Measurements from ENCODE around the gene DHRS13. TPM values are rescaled to one million over a fixed set of nuclear protein-coding genes. Genes with fewer than 3 reads are reported as not detected.
"Not testable (repeated sequence)": the region's sequence is repeated elsewhere in the genome, so short reads cannot be mapped to it uniquely, and the experiment has no call there.

Gene DHRS13
- polyA plus RNA-seq, 6 donors from 2014 or later: 9.4 to 17.3 (median 11.5) TPM

- DNase-seq (no peak), ATAC-seq (ENCODE audit: low read depth in 2 of 2) (no peak)
- Mint-ChIP-seq H3K4me3 (peak overlapping the region; percentile 94 to 99 (median 98)), H3K9me3 (no peaks in the 10 kb centered on the region), H3K27me3 (no peaks in the 10 kb centered on the region), H3K27ac (peak overlapping the region in 5 of 6 donors; percentile 89 to 99 (median 98)), H3K36me3 (no peaks in the 10 kb centered on the region), H3K4me1 (peaks cover 57 to 75% (median 59%) of the 10 kb centered on the region in 3 donors)
Observed at GRCh38 chr17:28895794-28896447, 7.0 kb downstream of the DHRS13 start.

DNA sequence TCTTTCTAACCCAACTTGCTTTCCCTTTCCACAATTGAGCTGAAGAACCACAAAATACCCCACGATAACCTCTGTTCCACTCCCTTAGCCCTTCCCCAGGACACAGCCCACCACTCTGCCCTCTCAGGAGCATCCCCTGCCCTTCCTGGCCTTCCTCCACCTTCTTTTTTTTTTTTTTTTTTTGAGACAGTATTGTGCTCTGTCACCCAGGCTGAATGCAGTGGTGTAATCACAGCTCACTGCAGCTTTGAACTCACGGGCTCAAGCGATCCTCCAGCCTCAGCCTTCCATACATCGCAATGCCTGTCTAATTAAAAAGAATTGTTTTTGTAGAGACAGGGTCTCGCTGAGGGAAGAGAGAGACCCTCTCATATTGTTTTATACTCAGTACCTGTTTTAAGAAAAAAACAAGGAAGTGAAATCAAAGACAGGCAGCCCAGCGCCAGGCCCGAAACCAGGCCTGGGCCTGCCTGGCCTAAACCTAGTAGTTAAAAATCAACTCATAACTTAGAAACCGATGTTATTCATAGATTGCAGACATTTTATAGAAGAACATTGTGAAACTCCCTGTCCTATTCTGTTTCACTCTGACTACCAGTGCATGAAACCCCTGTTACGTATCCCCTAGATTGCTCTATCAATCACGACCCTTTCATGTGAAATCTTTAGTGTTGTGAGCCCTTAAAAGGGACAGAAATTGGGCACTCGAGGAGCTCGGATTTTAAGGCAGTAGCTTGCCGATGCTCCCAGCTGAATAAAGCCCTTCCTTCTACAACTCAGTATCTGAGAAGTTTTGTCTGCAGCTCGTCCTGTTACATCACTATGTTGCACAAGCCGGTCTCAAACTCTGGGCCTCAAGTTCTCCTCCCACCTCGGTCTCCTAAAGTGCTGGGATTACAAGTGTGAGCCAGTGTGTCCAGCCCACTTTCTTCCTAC is 9.4 kb downstream of the DHRS13 start:
- not testable (repeated sequence) for H3K36me3 Mint-ChIP-seq, H3K9me3 Mint-ChIP-seq, H3K27me3 Mint-ChIP-seq
- peak overlapping the region; percentile 81 to 97 (median 92) for H3K4me3 Mint-ChIP-seq
- peaks cover 57 to 83% (median 72%) of the 10 kb centered on the region in 3 donors for H3K4me1 Mint-ChIP-seq
- peak; percentile 66 for DNase-seq
- ATAC-seq (ENCODE audit: low read depth in 2 of 2): peak; percentile 20 to 22
- peak overlapping the region; percentile 99 to 100 (median 99) for H3K27ac Mint-ChIP-seq

DNA sequence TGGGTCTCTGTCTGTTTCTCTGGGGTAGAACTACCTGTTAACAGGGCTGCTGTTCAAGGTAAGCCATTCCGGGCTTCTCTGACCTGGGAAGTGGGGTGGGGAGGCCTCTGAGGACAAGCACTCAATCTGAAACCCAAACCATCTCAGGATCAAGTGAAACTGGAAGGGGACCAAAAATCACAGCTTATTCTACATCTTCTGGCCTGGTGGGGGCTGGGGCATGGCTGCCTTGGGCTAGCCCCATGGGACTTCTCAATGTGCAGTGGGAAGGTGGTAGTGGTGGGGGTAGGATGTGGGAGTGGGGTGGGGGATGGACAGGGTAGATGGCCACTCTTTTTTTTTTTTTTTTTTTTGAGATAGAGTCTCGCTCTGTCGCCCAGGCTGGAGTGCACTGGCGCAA is 10.9 kb downstream of the DHRS13 start:
- Mint-ChIP-seq H3K9me3 (no peaks in the 10 kb centered on the region), H3K4me1 (peaks cover 64 to 88% (median 78%) of the 10 kb centered on the region in 3 donors), H3K36me3 (no peaks in the 10 kb centered on the region), H3K4me3 (peak overlapping the region; percentile 56 to 92 (median 79)), H3K27ac (peak overlapping the region; percentile 85 to 99 (median 99)), H3K27me3 (no peaks in the 10 kb centered on the region)
- DNase-seq: no peak
- ATAC-seq (ENCODE audit: low read depth in 2 of 2): no peak

DNA sequence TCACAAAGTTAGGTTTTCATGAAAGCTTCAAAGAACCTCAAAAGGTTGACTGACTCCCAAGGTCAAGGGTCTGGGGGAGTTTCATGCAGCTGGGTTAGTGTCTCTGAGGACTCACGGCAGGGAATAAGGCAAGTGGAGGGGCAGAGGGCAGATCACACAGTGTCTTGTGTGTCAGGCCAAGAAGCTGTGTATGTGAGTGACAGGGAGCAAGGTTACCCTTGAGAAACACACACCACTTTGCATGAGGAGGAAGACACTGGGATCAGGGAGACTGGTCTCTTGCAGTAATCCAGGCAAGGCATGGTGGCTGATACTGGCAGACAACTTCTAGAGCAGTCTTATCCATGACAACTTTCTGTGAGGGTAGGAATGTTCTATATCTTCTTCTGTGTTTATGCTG is 11.7 kb downstream of the DHRS13 start:
- H3K4me1 Mint-ChIP-seq: peaks cover 64 to 84% (median 71%) of the 10 kb centered on the region in 3 donors
- peak overlapping the region; percentile 16 to 92 (median 74) for H3K4me3 Mint-ChIP-seq
- H3K27me3 Mint-ChIP-seq: no peaks in the 10 kb centered on the region
- DNase-seq (no peak), ATAC-seq (ENCODE audit: low read depth in 2 of 2) (no peak)
- peak overlapping the region; percentile 85 to 99 (median 99) for H3K27ac Mint-ChIP-seq
- no peaks in the 10 kb centered on the region for H3K9me3 Mint-ChIP-seq
- no peaks in the 10 kb centered on the region for H3K36me3 Mint-ChIP-seq

DNA sequence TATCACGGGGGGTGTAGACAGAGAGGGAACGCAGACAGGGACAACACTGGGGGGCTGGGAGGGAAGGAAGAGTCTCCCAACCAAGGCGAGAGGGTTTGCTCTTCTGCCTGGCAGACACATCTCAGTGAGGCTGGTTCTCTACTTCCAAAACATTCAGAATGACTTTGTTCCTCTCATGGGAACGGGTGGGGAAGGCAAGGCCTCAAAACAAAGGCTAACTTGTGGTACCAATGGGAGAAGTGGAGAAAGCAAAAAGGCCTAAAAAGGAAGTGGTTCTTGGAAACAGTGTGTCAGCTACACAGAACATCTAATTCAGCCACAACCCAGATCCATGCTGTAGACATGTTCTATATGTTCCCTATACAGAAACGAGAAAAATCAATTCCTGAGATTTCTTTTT is 12.9 kb downstream of the DHRS13 start:
- DNase-seq (no peak), ATAC-seq (ENCODE audit: low read depth in 2 of 2) (no peak)
- H3K4me1 Mint-ChIP-seq: peaks cover 60 to 82% (median 68%) of the 10 kb centered on the region in 3 donors
- H3K27me3 Mint-ChIP-seq: no peaks in the 10 kb centered on the region
- peak overlapping the region in 5 of 6 donors; percentile 26 to 99 (median 75) for H3K27ac Mint-ChIP-seq
- H3K4me3 Mint-ChIP-seq: peak overlapping the region in 2 of 8 donors; percentile 15 to 81
- no peaks in the 10 kb centered on the region for H3K9me3 Mint-ChIP-seq
- peaks cover 0 to 5% of the 10 kb centered on the region in 2 donors for H3K36me3 Mint-ChIP-seq

GRCh38 chr17:28888832-28889231 is 14.0 kb downstream of the DHRS13 start:
- no peaks in the 10 kb centered on the region for H3K27me3 Mint-ChIP-seq
- ATAC-seq (ENCODE audit: low read depth in 2 of 2): peak in 1 of 2 donors; percentile 46
- peak overlapping the region; percentile 59 to 94 (median 74) for H3K27ac Mint-ChIP-seq
- H3K36me3 Mint-ChIP-seq: peaks cover 0 to 16% of the 10 kb centered on the region in 2 donors
- no peaks in the 10 kb centered on the region for H3K9me3 Mint-ChIP-seq
- H3K4me3 Mint-ChIP-seq: peak overlapping the region; percentile 7 to 83 (median 55)
- peaks cover 68 to 85% (median 77%) of the 10 kb centered on the region in 3 donors for H3K4me1 Mint-ChIP-seq
- DNase-seq: peak; percentile 19

GRCh38 chr17:28887871-28888471 is 14.9 kb downstream of the DHRS13 start:
- Mint-ChIP-seq H3K36me3 (peaks cover 0 to 16% of the 10 kb centered on the region in 2 donors), H3K9me3 (no peaks in the 10 kb centered on the region), H3K27ac (peak overlapping the region in 4 of 6 donors; percentile 41 to 84 (median 72)), H3K4me1 (peaks cover 59 to 77% (median 69%) of the 10 kb centered on the region in 3 donors), H3K27me3 (no peaks in the 10 kb centered on the region), H3K4me3 (peak overlapping the region in 6 of 8 donors; percentile 28 to 79 (median 56))
- DNase-seq (no peak), ATAC-seq (ENCODE audit: low read depth in 2 of 2) (peak; percentile 73 to 77)

DNA sequence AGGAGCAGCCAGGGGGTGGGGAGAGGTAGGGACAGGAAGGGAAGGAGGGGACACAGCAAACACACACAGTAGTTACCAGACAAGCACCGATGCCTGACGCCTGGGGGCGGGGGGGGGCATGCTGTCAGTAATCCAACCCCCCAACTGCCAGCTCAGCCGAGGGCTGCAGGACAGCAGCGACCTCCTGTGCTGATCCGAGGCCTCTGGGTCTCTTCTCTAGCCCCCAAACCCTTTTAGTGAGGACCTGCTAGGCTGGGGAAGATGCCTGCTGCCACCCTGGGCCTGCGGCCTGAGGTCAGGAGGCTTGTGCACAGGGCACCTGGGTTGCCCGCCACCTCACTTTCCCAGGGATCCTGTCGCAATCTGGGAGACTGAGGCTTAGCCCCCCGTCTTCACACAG is 16.9 kb downstream of the DHRS13 start:
- Mint-ChIP-seq H3K36me3 (peaks cover 0 to 23% of the 10 kb centered on the region in 2 donors), H3K4me1 (peaks cover 46 to 59% (median 54%) of the 10 kb centered on the region in 3 donors), H3K4me3 (no peak overlapping the region), H3K27me3 (no peaks in the 10 kb centered on the region), H3K27ac (no peak overlapping the region), H3K9me3 (no peaks in the 10 kb centered on the region)
- no peak for ATAC-seq (ENCODE audit: low read depth in 2 of 2)
- no peak for DNase-seq

GRCh38 chr17:28885363-28885762 is 17.5 kb downstream of the DHRS13 start:
- DNase-seq (no peak), ATAC-seq (ENCODE audit: low read depth in 2 of 2) (no peak)
- H3K9me3 Mint-ChIP-seq: no peaks in the 10 kb centered on the region
- peak overlapping the region in 4 of 6 donors; percentile 47 to 82 (median 66) for H3K27ac Mint-ChIP-seq
- peaks cover 0 to 25% of the 10 kb centered on the region in 2 donors for H3K36me3 Mint-ChIP-seq
- H3K4me3 Mint-ChIP-seq: peak overlapping the region in 1 of 8 donors; percentile 24
- no peaks in the 10 kb centered on the region for H3K27me3 Mint-ChIP-seq
- H3K4me1 Mint-ChIP-seq: peaks cover 44 to 55% (median 49%) of the 10 kb centered on the region in 3 donors

DNA sequence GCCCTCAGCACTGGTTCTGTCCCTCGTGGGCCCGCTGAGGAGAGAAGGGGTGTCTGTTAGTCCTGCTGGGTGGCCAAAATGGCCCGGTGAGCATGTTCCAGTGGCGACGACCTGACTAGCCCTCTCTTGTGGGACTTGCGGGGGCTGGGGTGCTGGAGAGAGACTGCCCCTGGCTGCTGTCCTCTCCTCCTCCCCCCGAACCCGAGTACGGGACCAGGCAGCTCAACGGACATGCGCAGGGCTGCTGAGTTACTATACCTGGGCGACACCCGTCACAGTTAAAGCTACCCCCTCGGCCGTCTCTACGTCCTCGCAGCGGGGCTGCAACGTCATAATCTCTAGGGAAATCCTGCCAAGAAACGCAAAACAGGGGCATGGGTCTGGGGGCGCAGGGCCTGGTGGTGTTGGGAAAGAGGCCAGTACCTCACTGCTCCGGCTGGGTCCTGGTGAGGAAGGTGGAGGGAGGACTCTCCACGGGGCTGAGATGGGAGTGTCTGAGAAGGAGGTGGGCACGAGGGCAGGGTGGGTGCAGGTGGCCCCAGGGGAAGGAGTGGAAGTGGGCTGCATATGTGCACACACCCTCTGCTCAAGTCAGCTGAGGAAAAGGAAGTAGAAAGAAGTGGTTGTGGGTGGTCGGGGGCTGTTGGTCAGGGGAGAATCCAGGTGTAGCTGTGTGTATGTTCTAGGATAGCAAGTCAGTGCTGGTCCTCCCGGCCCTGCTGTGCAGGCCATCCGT is 18.7 kb downstream of the DHRS13 start:
- Mint-ChIP-seq H3K4me3 (no peak overlapping the region), H3K27me3 (no peaks in the 10 kb centered on the region), H3K4me1 (peaks cover 40 to 44% (median 42%) of the 10 kb centered on the region in 3 donors), H3K27ac (peak overlapping the region in 4 of 6 donors; percentile 6 to 77 (median 40)), H3K9me3 (no peaks in the 10 kb centered on the region), H3K36me3 (peaks cover 0 to 32% of the 10 kb centered on the region in 2 donors)
- ATAC-seq (ENCODE audit: low read depth in 2 of 2): no peak
- no peak for DNase-seq

DNA sequence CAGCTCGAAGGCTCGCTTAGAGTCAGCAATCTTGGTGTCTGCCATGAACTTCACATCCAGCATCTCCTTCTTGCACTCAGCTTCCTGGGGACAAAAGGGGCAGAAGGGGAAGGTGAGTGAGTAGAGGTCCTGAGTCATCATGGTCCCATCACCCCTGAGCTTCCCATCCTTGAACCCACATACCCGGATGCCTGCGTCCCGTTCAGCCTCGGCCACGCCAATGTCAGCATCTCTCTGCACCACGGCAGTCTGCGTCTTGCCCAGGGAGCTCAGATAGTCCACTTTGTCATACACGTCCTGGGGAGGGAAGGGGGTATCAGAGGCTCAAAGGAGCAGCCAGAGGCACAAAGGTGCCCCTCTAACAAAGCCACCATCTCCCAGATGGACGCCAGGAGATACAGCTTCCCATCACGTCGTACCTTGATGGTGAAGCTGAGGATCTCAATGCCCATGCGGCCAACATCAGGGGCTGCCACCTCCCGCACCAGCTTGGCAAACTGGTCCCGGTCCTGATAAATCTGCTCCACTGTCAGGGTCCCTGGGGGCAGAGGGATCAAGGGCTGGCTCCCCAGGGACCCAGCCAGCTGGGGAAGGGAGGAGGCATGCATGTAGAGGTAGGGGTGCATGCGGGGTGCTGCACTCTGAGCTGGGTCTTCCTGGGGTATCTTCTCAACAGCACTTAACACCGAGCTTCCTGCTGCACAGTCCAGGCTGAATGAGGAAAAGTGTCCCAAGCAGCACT is 20.6 kb downstream of the DHRS13 start:
- Mint-ChIP-seq H3K36me3 (peaks cover 3 to 39% of the 10 kb centered on the region in 2 donors), H3K4me3 (no peak overlapping the region), H3K27me3 (no peaks in the 10 kb centered on the region), H3K9me3 (no peaks in the 10 kb centered on the region), H3K4me1 (peaks cover 22 to 30% (median 25%) of the 10 kb centered on the region in 3 donors), H3K27ac (peak overlapping the region in 1 of 6 donors; percentile 47)
- DNase-seq (no peak), ATAC-seq (ENCODE audit: low read depth in 2 of 2) (no peak)

- DNase-seq (no peak), ATAC-seq (ENCODE audit: low read depth in 2 of 2) (no peak)
Observed at GRCh38 chr17:28881533-28882056, 21.3 kb downstream of the DHRS13 start.

More at GRCh38 chr17:28881533-28882056, 21.3 kb downstream of the DHRS13 start:
- peaks cover 17 to 25% (median 21%) of the 10 kb centered on the region in 3 donors for H3K4me1 Mint-ChIP-seq
- no peak overlapping the region for H3K27ac Mint-ChIP-seq
- no peak overlapping the region for H3K4me3 Mint-ChIP-seq
- H3K36me3 Mint-ChIP-seq: peaks cover 3 to 39% of the 10 kb centered on the region in 2 donors
- no peaks in the 10 kb centered on the region for H3K27me3 Mint-ChIP-seq
- no peaks in the 10 kb centered on the region for H3K9me3 Mint-ChIP-seq
